Mesendoderm (in vitro differentiated cells): Measurements from ENCODE around the gene PDE1C.

ENCODE experiments used
- DNase-seq: peaks from one replicate; pipeline ENCODE4 v3.0.0; 2013
- H2AK5ac ChIP-seq: 2 replicates; pipeline ENCODE4 v1.6.1; 2013; ENCODE audit warnings: low read length, inconsistent platforms
- H2BK120ac ChIP-seq: 2 replicates; pipeline ENCODE4 v1.6.1; 2013; ENCODE audit warnings: low read depth, mild to moderate bottlenecking, low read length, moderate library complexity, mixed read lengths
- H2BK15ac ChIP-seq: replicated peaks from 2 replicates; pipeline ENCODE4 v1.6.1; 2013; ENCODE audit warnings: low read depth, mild to moderate bottlenecking, moderate library complexity
- H2BK5ac ChIP-seq: 2 replicates; pipeline ENCODE4 v1.6.1; 2013; ENCODE audit warnings: low read length, inconsistent platforms
- H3K18ac ChIP-seq: 2 replicates; pipeline ENCODE4 v1.6.1; 2013; ENCODE audit warnings: mild to moderate bottlenecking, low read length, mixed read lengths
- H3K23ac ChIP-seq: one replicate; pipeline ENCODE4 v1.6.1; 2013; ENCODE audit warnings: low read length
- H3K27ac ChIP-seq: 2 replicates; pipeline ENCODE4 v1.5.1; 2013; ENCODE audit warnings: low read depth, mild to moderate bottlenecking, inconsistent platforms, low read length, moderate library complexity
- H3K27me3 ChIP-seq: 2 replicates; pipeline ENCODE4 v1.6.1; 2013; ENCODE audit warnings: low read length, control low read depth, mild to moderate bottlenecking, inconsistent platforms; ENCODE audit not compliant: insufficient read depth, poor library complexity
- H3K36me3 ChIP-seq: 2 replicates; pipeline ENCODE4 v1.6.1; 2013; ENCODE audit warnings: low read length, inconsistent platforms; ENCODE audit not compliant: control insufficient read depth, insufficient read depth
- H3K4ac ChIP-seq: one replicate; pipeline ENCODE4 v1.6.1; 2013; ENCODE audit warnings: low read depth, mild to moderate bottlenecking, low read length, moderate library complexity
- H3K4me1 ChIP-seq: 2 replicates; pipeline ENCODE4 v1.6.1; 2013; ENCODE audit warnings: low read depth, low read length, inconsistent platforms; ENCODE audit not compliant: control insufficient read depth
- H3K4me2 ChIP-seq: 2 replicates; pipeline ENCODE4 v1.6.1; 2013; ENCODE audit warnings: low read length
- H3K4me3 ChIP-seq: 2 replicates; pipeline ENCODE4 v1.5.1; 2013; ENCODE audit warnings: mild to moderate bottlenecking, low read length
- H3K56ac ChIP-seq: one replicate; pipeline ENCODE4 v1.6.1; 2013; ENCODE audit warnings: low read length
- H3K79me1 ChIP-seq: 2 replicates; pipeline ENCODE4 v1.6.1; 2013; ENCODE audit warnings: low read length, inconsistent platforms
- H3K79me2 ChIP-seq: 2 replicates; pipeline ENCODE4 v1.6.1; 2013; ENCODE audit warnings: mild to moderate bottlenecking, low read length; ENCODE audit not compliant: control insufficient read depth, insufficient read depth
- H3K9ac ChIP-seq: 2 replicates; pipeline ENCODE4 v1.6.1; 2013; ENCODE audit warnings: low read length, inconsistent platforms
- H4K5ac ChIP-seq: one replicate; pipeline ENCODE4 v1.6.1; 2013; ENCODE audit warnings: low read length
- H4K8ac ChIP-seq: one replicate; pipeline ENCODE4 v1.6.1; 2013; ENCODE audit warnings: low read depth, mild to moderate bottlenecking, control low read depth, low read length, moderate library complexity
- WGBS: extraction: QIAGEN DNeasy Blood & Tissue Kit; methylation state at CpG from one replicate; pipeline ENCODE4 v1.1.7; 2013; ENCODE audit warnings: low lambda C conversion rate, missing lambda C conversion rate; ENCODE audit not compliant: insufficient coverage; ENCODE audit errors: extremely low coverage; 5-methylcytosine and 5-hydroxymethylcytosine counted together

PDE1C gene

DNA sequence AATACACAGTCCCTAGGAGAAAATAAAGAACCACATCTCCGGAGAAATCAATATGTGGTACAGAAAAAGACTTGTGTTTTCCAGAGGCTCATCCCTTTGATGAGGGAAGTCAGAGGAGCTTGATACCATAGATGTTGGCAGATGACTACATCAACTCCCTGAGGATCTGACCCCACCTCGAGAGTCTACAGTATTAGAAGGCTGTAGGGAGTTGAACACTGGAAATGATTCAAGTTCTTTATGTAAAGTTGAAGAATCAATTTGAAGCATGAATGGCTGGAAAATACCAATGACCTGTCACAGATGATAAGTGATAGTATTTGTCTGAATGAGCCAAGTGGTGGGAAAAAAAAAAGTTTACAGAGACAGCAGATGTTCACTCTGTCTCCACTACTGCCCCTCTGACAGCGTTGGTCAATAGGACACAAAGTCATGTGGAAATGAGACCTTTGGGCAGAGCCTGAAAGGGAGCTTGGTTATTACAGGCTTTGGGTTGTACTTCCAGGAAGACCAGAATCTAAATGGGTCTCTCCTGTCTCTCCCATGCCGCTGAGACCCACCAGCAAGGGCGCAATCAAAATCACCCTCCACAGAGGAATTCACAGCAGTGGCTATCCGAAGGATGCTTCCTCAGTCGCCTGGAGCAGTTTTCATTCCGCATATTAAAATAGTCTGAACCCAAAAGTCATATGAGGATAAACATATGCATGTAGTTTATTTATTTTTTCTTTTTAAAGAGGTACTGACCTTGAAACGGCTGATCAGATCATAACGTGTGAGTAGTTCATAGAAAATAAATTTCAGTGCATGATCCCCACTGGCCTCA, 197.4 kb downstream of the PDE1C start:
- Histone ChIP-seq H3K79me2 (no peaks in the 10 kb centered on the region), H3K4me2 (no peak overlapping the region), H3K9ac (no peak overlapping the region), H2BK120ac (no peak overlapping the region), H4K5ac (no peak overlapping the region), H3K27ac (no peak overlapping the region), H2AK5ac (no peak overlapping the region), H3K36me3 (no peaks in the 10 kb centered on the region), H2BK5ac (no peak overlapping the region), H3K56ac (no peak overlapping the region), H3K23ac (no peak overlapping the region), H2BK15ac (no peak overlapping the region), H3K4me1 (peaks cover 5% of the 10 kb centered on the region), H3K79me1 (no peaks in the 10 kb centered on the region), H3K4ac (no peak overlapping the region), H3K18ac (no peak overlapping the region), H4K8ac (no peak overlapping the region), H3K4me3 (no peak overlapping the region), H3K27me3 (no peaks in the 10 kb centered on the region)
- WGBS: no CpG with 5 or more reads among the region's 10 CpGs
- DNase-seq: no peak

DNA sequence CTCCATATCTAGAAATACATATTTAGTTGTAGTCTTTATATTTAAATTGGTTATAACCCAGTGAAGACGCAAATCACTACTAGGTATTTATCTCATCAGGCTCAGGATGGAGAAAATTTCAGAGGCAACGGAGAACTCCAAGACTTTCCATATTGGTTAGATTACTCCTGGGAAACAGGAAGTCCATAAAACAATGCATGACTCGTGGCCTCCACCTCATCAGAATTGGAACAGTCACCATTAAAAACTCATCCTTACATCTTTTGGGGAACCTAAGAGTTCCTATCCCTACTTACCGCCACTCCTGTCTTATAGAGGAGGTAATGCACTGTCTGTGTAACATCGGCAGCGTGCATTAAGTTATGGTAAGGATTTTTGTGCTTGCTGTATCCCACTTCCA, 205.6 kb downstream of the PDE1C start:
- WGBS: no CpG with 5 or more reads among the region's 6 CpGs
- no peak for DNase-seq
- Histone ChIP-seq H3K56ac (no peak overlapping the region), H3K4me3 (no peak overlapping the region), H3K79me1 (no peaks in the 10 kb centered on the region), H2AK5ac (no peak overlapping the region), H2BK5ac (no peak overlapping the region), H3K79me2 (no peaks in the 10 kb centered on the region), H2BK15ac (no peak overlapping the region), H3K4me1 (no peaks in the 10 kb centered on the region), H3K9ac (no peak overlapping the region), H3K4ac (no peak overlapping the region), H3K18ac (no peak overlapping the region), H3K23ac (no peak overlapping the region), H3K36me3 (no peaks in the 10 kb centered on the region), H4K5ac (no peak overlapping the region), H2BK120ac (no peak overlapping the region), H3K4me2 (no peak overlapping the region), H4K8ac (no peak overlapping the region), H3K27me3 (no peaks in the 10 kb centered on the region), H3K27ac (no peak overlapping the region)

GRCh38 chr7:31860925-31861324, 209.3 kb downstream of the PDE1C start:
- Histone ChIP-seq H3K18ac (no peak overlapping the region), H3K27ac (no peak overlapping the region), H3K79me2 (no peaks in the 10 kb centered on the region), H3K36me3 (no peaks in the 10 kb centered on the region), H3K56ac (no peak overlapping the region), H4K5ac (no peak overlapping the region), H3K79me1 (no peaks in the 10 kb centered on the region), H3K4ac (no peak overlapping the region), H3K27me3 (no peaks in the 10 kb centered on the region), H2BK15ac (no peak overlapping the region), H3K4me2 (no peak overlapping the region), H2BK5ac (no peak overlapping the region), H3K9ac (no peak overlapping the region), H3K4me1 (no peaks in the 10 kb centered on the region), H3K23ac (no peak overlapping the region), H3K4me3 (no peak overlapping the region), H2AK5ac (no peak overlapping the region), H2BK120ac (no peak overlapping the region), H4K8ac (no peak overlapping the region)
- no peak for DNase-seq
- WGBS: no CpG with 5 or more reads among the region's 1 CpG

- Histone ChIP-seq H2BK5ac (no peak overlapping the region), H3K4me2 (no peak overlapping the region), H3K79me1 (no peaks in the 10 kb centered on the region), H4K8ac (no peak overlapping the region), H3K27ac (no peak overlapping the region), H4K5ac (no peak overlapping the region), H3K4me3 (no peak overlapping the region), H3K36me3 (no peaks in the 10 kb centered on the region), H3K27me3 (no peaks in the 10 kb centered on the region), H3K79me2 (no peaks in the 10 kb centered on the region), H3K23ac (no peak overlapping the region), H2AK5ac (no peak overlapping the region), H2BK120ac (no peak overlapping the region), H3K4me1 (no peaks in the 10 kb centered on the region), H2BK15ac (no peak overlapping the region), H3K18ac (no peak overlapping the region), H3K56ac (no peak overlapping the region), H3K4ac (no peak overlapping the region), H3K9ac (no peak overlapping the region)
- no CpG with 5 or more reads among the region's 2 CpGs for WGBS
- DNase-seq: no peak
Observed at GRCh38 chr7:31858055-31858454, 212.2 kb downstream of the PDE1C start.

- Histone ChIP-seq H2AK5ac (no peak overlapping the region), H3K9ac (no peak overlapping the region), H3K4me1 (no peaks in the 10 kb centered on the region), H2BK15ac (no peak overlapping the region), H3K36me3 (no peaks in the 10 kb centered on the region), H3K27me3 (no peaks in the 10 kb centered on the region), H3K4me3 (no peak overlapping the region), H4K8ac (no peak overlapping the region), H3K79me1 (no peaks in the 10 kb centered on the region), H3K4ac (no peak overlapping the region), H2BK120ac (no peak overlapping the region), H3K23ac (no peak overlapping the region), H3K27ac (no peak overlapping the region), H3K4me2 (no peak overlapping the region), H3K18ac (no peak overlapping the region), H4K5ac (no peak overlapping the region), H3K79me2 (no peaks in the 10 kb centered on the region), H3K56ac (no peak overlapping the region), H2BK5ac (no peak overlapping the region)
- DNase-seq: no peak
- no CpG with 5 or more reads among the region's 2 CpGs for WGBS
Observed at GRCh38 chr7:31857172-31857571, 213.0 kb downstream of the PDE1C start.

GRCh38 chr7:31856337-31856736, 213.9 kb downstream of the PDE1C start:
- Histone ChIP-seq H3K79me1 (no peaks in the 10 kb centered on the region), H3K23ac (no peak overlapping the region), H3K4me3 (no peak overlapping the region), H3K79me2 (no peaks in the 10 kb centered on the region), H2BK120ac (no peak overlapping the region), H4K5ac (no peak overlapping the region), H3K4me1 (no peaks in the 10 kb centered on the region), H3K4me2 (no peak overlapping the region), H3K27me3 (no peaks in the 10 kb centered on the region), H2AK5ac (no peak overlapping the region), H3K56ac (no peak overlapping the region), H2BK5ac (no peak overlapping the region), H3K18ac (no peak overlapping the region), H4K8ac (no peak overlapping the region), H3K4ac (no peak overlapping the region), H3K9ac (no peak overlapping the region), H3K36me3 (no peaks in the 10 kb centered on the region), H3K27ac (no peak overlapping the region), H2BK15ac (no peak overlapping the region)
- no CpG with 5 or more reads among the region's 4 CpGs for WGBS
- no peak for DNase-seq
